ENCODE data around the gene OPA1. TPM values are rescaled to one million over a fixed set of nuclear protein-coding genes. Genes with fewer than 3 reads are reported as not detected.

The OPA1 gene
- total RNA-seq (ENCODE audit: low replicate concordance): 58.9 and 62.5 TPM in 2 replicates

GRCh38 chr3:193592841-193593667 lies at the start of gene OPA1:
Gene OPA1 (plus strand): TSS chr3:193593208. CDS start chr3:193593378, 170 bp downstream.

GRCh38 chr3:193554811-193555210 lies 38.2 kb upstream of the OPA1 start, which contains the start of gene ATP13A4:
Gene ATP13A4 (minus strand): TSS chr3:193554895. CDS start chr3:193554799, 96 bp downstream.

Other genes with a start within 250 kb of the OPA1 start
- gene ATP13A5, start 214.5 kb upstream of the OPA1 start, total RNA-seq (ENCODE audit: low replicate concordance): not detected in 2 replicates
- gene ATP13A4, start 38.3 kb upstream of the OPA1 start, total RNA-seq (ENCODE audit: low replicate concordance): 0.23 TPM in 2 replicates

Data from smooth muscle cell of the coronary artery (primary cell).